Astrocyte of the spinal cord (primary cell): ENCODE measurements around the gene HDAC8.

Experiments
- DNase-seq: peaks from one replicate; pipeline ENCODE4 v3.0.0; 2011; ENCODE audit warnings: low read depth, low spot score
- H3K4me3 ChIP-seq: 2 replicates; pipeline ENCODE4 v1.5.1; 2011; ENCODE audit warnings: low read depth, mild to moderate bottlenecking, low read length, moderate library complexity
- CTCF ChIP-seq: IDR thresholded peaks from 2 replicates; pipeline ENCODE4 v1.5.1; 2012; ENCODE audit warnings: low read depth, mild to moderate bottlenecking, low read length, inconsistent platforms
- in situ Hi-C: cut with HindIII; loops from 2 replicates; pipeline ENCODE4 v1.10.0; 2017; ENCODE audit warnings: low sequenced_read_pairs

Gene HDAC8

DNA sequence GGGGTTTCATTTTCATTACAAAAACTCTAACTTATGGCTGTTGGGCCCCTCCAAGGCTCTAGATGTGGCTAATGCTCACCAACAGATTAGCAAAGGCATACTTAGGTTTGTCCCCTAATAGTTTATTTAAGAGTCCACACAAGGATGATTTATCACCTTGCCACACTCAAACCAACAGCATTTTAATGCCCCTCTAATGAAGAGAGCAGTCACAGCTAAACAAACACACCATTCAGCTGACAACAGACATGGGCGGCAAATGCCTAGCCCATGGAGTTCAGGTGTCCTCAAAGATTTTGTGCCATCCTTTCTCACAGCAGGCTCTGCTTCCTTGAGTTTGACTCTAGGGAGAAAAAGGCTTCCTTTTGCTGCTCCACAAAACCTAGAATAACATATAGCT lies 205.1 kb downstream of the HDAC8 start:
- no peak for TF ChIP-seq CTCF
- DNase-seq: no peak
- in situ Hi-C loops: no loop called here
- H3K4me3 ChIP-seq: no peak overlapping the region

DNA sequence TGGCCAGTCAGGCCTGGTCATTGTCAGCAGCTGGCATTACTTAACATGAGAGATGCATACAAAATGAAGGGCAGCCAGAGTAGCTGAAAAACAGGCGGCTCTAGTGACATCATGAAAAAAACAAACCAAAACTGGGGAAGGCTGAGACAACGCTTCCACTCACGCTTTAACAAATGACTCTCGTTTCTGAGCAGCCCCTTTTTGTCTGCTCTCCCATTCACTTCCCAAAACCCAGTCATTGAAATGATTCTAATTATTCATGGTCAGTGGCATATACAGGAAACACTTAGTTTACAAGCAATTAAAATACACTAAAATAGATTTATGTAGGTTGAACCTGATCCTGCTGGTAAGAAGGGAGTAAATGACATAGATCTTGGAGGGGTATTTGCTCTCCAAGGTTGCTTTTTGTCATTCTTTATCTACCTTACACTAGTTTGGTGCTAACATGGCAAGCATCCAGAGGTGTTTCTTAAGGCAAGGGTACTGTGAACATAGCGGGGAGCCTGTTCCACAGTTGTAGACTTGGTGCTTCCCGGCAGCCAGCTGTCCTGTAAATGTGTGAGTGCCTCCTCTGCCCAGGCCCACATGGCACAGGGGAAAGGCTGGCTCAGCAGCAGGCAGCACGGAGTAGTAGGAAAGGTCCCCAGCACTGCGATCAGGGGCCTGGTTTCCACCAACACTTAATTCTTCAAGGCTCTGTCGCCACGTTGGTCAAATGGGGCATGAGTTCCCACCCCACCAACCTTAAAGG lies 205.8 kb downstream of the HDAC8 start:
- no peak overlapping the region for H3K4me3 ChIP-seq
- no peak for TF ChIP-seq CTCF
- in situ Hi-C loops: no loop called here
- no peak for DNase-seq

DNA sequence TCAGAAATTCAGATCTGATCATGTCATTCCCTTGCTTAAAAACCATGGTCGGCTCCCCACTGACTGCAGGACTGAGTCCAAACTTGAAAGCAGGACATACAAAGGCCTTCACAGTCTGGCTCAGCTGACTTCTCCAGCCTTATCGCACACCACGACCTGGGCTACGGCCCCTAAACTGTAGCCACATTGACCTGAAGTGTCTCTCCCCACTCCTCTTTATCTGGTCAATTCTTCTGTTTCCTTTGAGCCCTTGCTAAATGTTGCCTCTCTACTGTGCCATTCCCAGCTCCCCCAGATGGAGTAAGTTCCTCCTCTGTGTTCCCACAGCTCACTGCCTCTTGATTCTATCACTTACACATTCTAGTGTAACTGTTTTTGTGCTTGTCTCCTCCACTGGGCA lies 206.5 kb downstream of the HDAC8 start:
- TF ChIP-seq CTCF: no peak
- no peak overlapping the region for H3K4me3 ChIP-seq
- no peak for DNase-seq
- in situ Hi-C loops: no loop called here

DNA sequence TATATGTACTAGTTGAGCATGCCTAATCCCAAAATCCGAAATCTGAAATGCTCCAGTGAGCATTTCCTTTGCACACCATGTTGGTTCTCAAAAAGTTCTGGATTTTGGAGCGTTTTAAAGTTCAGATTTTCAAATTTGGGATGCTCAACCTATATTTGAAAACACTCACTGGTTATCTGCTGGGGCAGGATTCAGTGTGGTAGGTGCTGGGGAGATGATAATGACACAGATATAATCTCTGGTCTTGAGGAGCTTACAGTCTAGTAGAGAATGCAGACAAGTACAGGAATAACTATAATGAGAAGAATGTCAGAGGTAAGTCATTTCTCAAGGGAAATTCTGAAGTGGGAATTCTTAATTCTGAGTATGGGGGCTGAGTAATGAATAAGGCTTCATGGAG lies 207.5 kb downstream of the HDAC8 start:
- no peak for TF ChIP-seq CTCF
- H3K4me3 ChIP-seq: no peak overlapping the region
- in situ Hi-C loops: no loop called here
- DNase-seq: no peak

DNA sequence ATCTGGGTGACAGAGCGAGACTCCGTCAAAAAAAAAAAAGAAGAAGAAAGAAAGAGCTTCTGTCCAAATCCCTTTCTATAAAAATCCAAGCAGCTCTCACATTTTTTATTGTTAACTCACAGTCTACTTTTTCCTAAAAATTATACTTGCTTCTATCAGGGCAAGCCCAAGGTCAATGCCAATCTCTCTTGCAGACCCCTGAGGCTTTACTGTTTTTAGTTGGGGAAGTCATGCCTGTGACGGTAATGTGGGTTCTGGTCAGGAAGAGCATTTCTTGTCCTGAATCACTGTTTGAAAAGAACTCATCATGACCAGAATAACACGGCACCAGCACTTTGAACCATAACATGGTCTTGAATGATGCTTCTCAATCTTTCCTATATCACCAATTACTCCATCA lies 212.3 kb downstream of the HDAC8 start:
- in situ Hi-C loops: no loop called here
- no peak overlapping the region for H3K4me3 ChIP-seq
- no peak for DNase-seq
- TF ChIP-seq CTCF: no peak

GRCh38 chrX:72358313-72358712 lies 214.3 kb downstream of the HDAC8 start:
- in situ Hi-C loops: no loop called here
- H3K4me3 ChIP-seq: no peak overlapping the region
- TF ChIP-seq CTCF: no peak
- no peak for DNase-seq

DNA sequence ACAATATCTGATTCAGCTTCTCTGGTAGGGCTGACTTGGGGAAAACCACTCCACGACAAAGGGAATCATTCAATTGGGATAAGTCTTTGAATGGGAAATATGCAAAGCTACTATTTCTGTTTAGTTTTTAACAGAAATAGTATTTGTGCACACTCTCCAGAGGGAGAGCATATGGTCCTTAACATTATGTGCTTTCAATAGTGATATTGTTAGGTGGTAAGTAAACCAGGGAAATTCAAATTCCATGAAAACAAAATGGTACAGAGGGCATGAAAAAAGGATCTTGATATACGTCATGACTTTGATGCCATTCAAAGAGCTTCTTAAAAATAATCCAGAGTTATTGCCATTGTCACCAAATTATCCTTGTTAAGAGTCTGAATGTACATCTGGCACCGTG lies 219.9 kb downstream of the HDAC8 start:
- H3K4me3 ChIP-seq: no peak overlapping the region
- in situ Hi-C loops: no loop called here

More for the DNA sequence above, 219.9 kb downstream of the HDAC8 start:
- DNase-seq: no peak
- TF ChIP-seq CTCF: no peak
